SU-DHL-6 (cell line): Measurements from ENCODE around the gene BMP7.

ENCODE experiments used
- H2AFZ ChIP-seq: fragments of 200-600 bp; sonication (generic); 2 replicates; pipeline ENCODE4 v1.6.1; 2014; ENCODE audit warnings: low read depth, mild to moderate bottlenecking, moderate library complexity, mixed read lengths, antibody characterized with exemption, low read length; ENCODE audit not compliant: severe bottlenecking
- H3F3A ChIP-seq: fragments of 200-600 bp; shearing (Covaris generic); 2 replicates; pipeline ENCODE4 v1.6.0; 2016; ENCODE audit warnings: antibody characterized with exemption, mild to moderate bottlenecking; ENCODE audit not compliant: insufficient read depth
- H3K27ac ChIP-seq: fragments of 200-600 bp; sonication (generic); 2 replicates; pipeline ENCODE4 v1.5.1; 2016; ENCODE audit warnings: low read depth, mild to moderate bottlenecking, low read length, moderate library complexity, mixed read lengths
- H3K27me3 ChIP-seq: fragments of 200-600 bp; sonication (generic), shearing (Covaris generic); 2 replicates; pipeline ENCODE4 v1.6.0; 2014; ENCODE audit warnings: mild to moderate bottlenecking, low read length
- H3K36me3 ChIP-seq: fragments of 200-600 bp; sonication (generic); 2 replicates; pipeline ENCODE4 v1.6.1; 2014; ENCODE audit warnings: mild to moderate bottlenecking, low read length, mixed read lengths
- H3K4me2 ChIP-seq: fragments of 300-600, 200-600 bp; shearing (Covaris generic), sonication (generic); 2 replicates; pipeline ENCODE4 v1.6.0; 2014; ENCODE audit warnings: low read length, low read depth, mild to moderate bottlenecking; ENCODE audit not compliant: poor library complexity, severe bottlenecking
- H3K4me3 ChIP-seq: fragments of 200-600 bp; sonication (generic); 2 replicates; pipeline ENCODE4 v1.5.1; 2014; ENCODE audit warnings: antibody characterized with exemption, low read length, mild to moderate bottlenecking, mixed read lengths; ENCODE audit not compliant: insufficient read depth, poor library complexity, severe bottlenecking
- H3K79me2 ChIP-seq: fragments of 200-600 bp; sonication (generic); 2 replicates; pipeline ENCODE4 v1.6.1; 2014; ENCODE audit warnings: mild to moderate bottlenecking, low read length, moderate library complexity; ENCODE audit not compliant: insufficient read depth
- H3K9ac ChIP-seq: fragments of 200-600 bp; sonication (generic); 2 replicates; pipeline ENCODE4 v1.7.0; 2014; ENCODE audit warnings: mild to moderate bottlenecking, low read length
- H3K9me2 ChIP-seq: fragments of 200-600 bp; sonication (generic); replicated peaks from 2 replicates; pipeline ENCODE4 v1.6.1; 2014; ENCODE audit warnings: low read length; ENCODE audit not compliant: insufficient read depth
- H3K9me3 ChIP-seq: fragments of 200-600 bp; sonication (generic); 2 replicates; pipeline ENCODE4 v1.6.1; 2014; ENCODE audit warnings: low read length, mixed read lengths; ENCODE audit not compliant: insufficient read depth
- H4K20me1 ChIP-seq: fragments of 200-600 bp; sonication (generic); 2 replicates; pipeline ENCODE4 v1.6.1; 2014; ENCODE audit warnings: low read depth, mild to moderate bottlenecking, antibody characterized with exemption, low read length, moderate library complexity, mixed read lengths
- EZH2phosphoT487 ChIP-seq: fragments of 200-600 bp; sonication (generic), shearing (Covaris generic); conservative IDR thresholded peaks from 2 replicates; pipeline ENCODE4 v1.6.1; 2018; ENCODE audit warnings: mild to moderate bottlenecking, antibody characterized with exemption, low read length, moderate library complexity, mixed read lengths
- TF ChIP-seq, protein P1 (sequence below): fragments of 200-600 bp; sonication (generic); IDR thresholded peaks from one replicate; pipeline ENCODE4 v1.5.1; 2017; ENCODE audit warnings: antibody characterized with exemption, mild to moderate bottlenecking, low read length, moderate library complexity; ENCODE audit not compliant: insufficient read depth, poor library complexity, severe bottlenecking

Gene BMP7

DNA sequence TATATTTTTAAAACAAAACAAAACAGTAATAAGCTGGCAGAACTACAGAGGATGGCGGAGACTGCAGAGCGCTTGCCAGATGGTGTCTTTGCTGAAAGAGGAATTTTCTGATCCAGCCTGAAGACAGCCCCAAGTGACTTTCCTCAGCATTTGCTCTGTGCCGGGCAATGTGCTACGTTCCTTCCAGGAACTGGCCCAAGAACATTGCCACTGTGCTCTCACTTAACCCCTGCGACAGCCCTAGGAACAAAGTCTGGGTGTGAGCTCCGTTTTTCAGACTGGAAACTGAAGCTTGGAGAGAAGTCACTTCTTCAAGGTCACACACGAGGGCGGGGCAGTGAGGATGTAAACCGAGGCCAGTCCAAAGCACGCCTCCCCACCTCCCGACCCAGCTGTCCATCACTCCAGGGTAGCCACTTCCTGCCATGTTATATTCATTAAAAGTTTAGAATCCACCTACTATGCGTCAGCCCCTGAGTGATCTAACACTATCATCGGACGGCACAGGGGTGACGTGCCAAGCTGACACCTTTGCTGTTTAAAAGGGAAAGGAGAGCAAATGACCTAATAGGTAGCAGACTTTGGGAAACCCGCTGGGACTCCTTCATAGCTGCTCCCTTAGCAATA is 22.3 kb upstream of the BMP7 start:
- Histone ChIP-seq H3K79me2 (no peaks in the 10 kb centered on the region), H3K36me3 (no peaks in the 10 kb centered on the region), H3K27ac (no peak overlapping the region), H3K9me2 (no peaks in the 10 kb centered on the region), H3K27me3 (no peaks in the 10 kb centered on the region), H3K9ac (no peak overlapping the region), H3K4me2 (no peak overlapping the region), H3K4me3 (no peak overlapping the region), H3K9me3 (no peaks in the 10 kb centered on the region), H2AFZ (no peak overlapping the region), H4K20me1 (no peaks in the 10 kb centered on the region), H3F3A (peaks cover 10% of the 10 kb centered on the region)
- TF ChIP-seq, protein P1, sequence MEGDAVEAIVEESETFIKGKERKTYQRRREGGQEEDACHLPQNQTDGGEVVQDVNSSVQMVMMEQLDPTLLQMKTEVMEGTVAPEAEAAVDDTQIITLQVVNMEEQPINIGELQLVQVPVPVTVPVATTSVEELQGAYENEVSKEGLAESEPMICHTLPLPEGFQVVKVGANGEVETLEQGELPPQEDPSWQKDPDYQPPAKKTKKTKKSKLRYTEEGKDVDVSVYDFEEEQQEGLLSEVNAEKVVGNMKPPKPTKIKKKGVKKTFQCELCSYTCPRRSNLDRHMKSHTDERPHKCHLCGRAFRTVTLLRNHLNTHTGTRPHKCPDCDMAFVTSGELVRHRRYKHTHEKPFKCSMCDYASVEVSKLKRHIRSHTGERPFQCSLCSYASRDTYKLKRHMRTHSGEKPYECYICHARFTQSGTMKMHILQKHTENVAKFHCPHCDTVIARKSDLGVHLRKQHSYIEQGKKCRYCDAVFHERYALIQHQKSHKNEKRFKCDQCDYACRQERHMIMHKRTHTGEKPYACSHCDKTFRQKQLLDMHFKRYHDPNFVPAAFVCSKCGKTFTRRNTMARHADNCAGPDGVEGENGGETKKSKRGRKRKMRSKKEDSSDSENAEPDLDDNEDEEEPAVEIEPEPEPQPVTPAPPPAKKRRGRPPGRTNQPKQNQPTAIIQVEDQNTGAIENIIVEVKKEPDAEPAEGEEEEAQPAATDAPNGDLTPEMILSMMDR = no peak

DNA sequence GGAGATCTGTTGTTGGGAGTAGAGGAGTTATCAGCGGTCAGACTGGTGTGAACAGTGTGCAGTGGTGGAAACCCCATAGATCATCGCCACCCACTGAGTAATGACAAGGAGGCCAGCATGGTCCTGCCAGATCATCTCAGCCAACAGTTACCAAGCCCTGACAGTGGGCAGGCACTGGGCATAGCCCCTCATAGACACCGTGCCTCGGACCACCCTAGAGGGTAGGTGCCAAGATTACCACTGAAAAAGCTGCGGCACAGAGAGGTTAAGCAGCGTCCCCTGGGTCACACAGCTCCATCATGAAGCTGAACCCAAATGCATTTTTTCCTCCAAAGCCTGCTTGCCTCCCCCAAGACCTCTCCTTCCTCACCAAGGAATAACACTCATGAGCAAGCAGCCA is 21.5 kb upstream of the BMP7 start:
- no peaks in the 10 kb centered on the region for H3K36me3 ChIP-seq
- H3K4me2 ChIP-seq = no peak overlapping the region
- H3K27me3 ChIP-seq = no peaks in the 10 kb centered on the region
- H3F3A ChIP-seq = peaks cover 10% of the 10 kb centered on the region
- H3K79me2 ChIP-seq = no peaks in the 10 kb centered on the region
- H4K20me1 ChIP-seq = no peaks in the 10 kb centered on the region
- no peak overlapping the region for H3K27ac ChIP-seq
- no peak overlapping the region for H3K4me3 ChIP-seq
- H3K9me3 ChIP-seq = no peaks in the 10 kb centered on the region
- no peak overlapping the region for H3K9ac ChIP-seq
- TF ChIP-seq, protein P1 = no peak
- no peak for TF ChIP-seq EZH2phosphoT487
- no peaks in the 10 kb centered on the region for H3K9me2 ChIP-seq
- no peak overlapping the region for H2AFZ ChIP-seq

DNA sequence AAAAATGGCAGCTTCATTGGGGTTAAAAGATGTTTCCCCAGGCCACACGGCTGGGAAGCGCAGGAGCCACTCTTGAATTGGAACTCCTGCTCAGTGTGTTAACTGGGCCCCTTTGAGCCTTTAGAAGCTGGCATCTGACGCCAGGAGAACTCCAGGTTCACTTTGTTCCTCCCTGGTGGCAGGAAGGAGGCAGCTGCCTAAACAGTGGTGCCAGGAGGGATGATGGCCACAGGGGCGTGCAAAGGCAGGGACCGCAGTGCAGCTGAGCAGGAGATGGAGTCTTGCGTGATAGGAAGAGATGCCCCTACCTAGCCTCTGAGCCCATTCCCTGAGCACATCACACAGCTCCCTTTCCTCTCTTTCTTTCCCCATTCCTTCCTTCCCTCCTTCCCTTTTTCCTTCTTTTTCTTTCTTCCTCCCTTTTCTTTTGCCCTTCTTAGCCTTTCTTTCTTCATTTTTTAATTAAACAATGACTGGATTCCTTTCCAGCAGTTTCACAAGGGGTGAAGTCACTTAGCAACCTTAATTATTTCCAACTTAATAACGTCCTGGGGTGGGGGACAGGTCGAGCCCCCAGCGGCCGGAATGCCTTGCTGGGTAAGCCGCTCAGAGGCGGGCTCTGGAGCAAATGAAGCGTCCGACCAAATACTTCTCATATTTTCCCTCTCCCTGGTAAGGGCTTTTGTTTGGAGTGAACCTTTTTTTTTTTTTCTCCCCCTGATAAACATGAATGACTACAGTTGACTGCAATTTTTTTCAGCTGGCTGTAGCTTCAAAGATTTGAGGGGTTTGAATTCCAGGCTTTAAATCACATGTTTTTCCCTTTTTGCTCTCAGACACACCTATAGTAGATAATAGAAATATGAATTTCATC is 20.8 kb upstream of the BMP7 start:
- Histone ChIP-seq H3K4me3 (no peak overlapping the region), H3K9me2 (no peaks in the 10 kb centered on the region), H3K9ac (no peak overlapping the region), H3K27me3 (no peaks in the 10 kb centered on the region), H3F3A (peaks cover 13% of the 10 kb centered on the region), H4K20me1 (no peaks in the 10 kb centered on the region), H3K9me3 (no peaks in the 10 kb centered on the region), H3K36me3 (no peaks in the 10 kb centered on the region), H2AFZ (no peak overlapping the region), H3K27ac (no peak overlapping the region), H3K4me2 (no peak overlapping the region), H3K79me2 (no peaks in the 10 kb centered on the region)
- TF ChIP-seq EZH2phosphoT487 = no peak
- TF ChIP-seq, protein P1 = no peak
